HEK293 (cell line): ENCODE results near the gene PARPBP.
A peak's percentile ranks its signal among the peaks of the same experiment; 100 is the strongest.

Experiments
- CTCF ChIP-seq: fragments of 450-650 bp; formaldehyde crosslinking; IDR thresholded peaks from 2 replicates; pipeline ENCODE4 v1.5.1; 2016; ENCODE audit warnings: missing biosample characterization, missing genetic modification characterization
- REST ChIP-seq: fragments of 450-650 bp; formaldehyde crosslinking; IDR thresholded peaks from 2 replicates; pipeline ENCODE4 v1.5.1; 2016; ENCODE audit warnings: missing biosample characterization, missing genetic modification characterization
- ZNF626 ChIP-seq: fragments of 450-650 bp; sonication (Bioruptor Pico); formaldehyde crosslinking; IDR thresholded peaks from 2 replicates; pipeline ENCODE4 v1.5.1; 2018; ENCODE audit warnings: missing biosample characterization, missing genetic modification characterization, inconsistent platforms
- ZNF629 ChIP-seq: fragments of 450-650 bp; formaldehyde crosslinking; IDR thresholded peaks from 2 replicates; pipeline ENCODE4 v1.5.1; 2017; ENCODE audit warnings: missing biosample characterization, missing genetic modification characterization

- TF ChIP-seq REST (tag by site-specific recombination) (no peak; the same call in 1 of the 2 replicates), CTCF (tag by site-specific recombination) (peak; percentile 69), ZNF626 (tag by site-specific recombination) (no peak), ZNF629 (tag by site-specific recombination) (peak; percentile 81)
Observed at GRCh38 chr12:102119674-102120563, at the start of gene PARPBP, which contains the start of gene NUP37.
